H7 (cell line): ENCODE data around the gene CAPN2. TPM values are rescaled to one million over a fixed set of nuclear protein-coding genes. Genes with fewer than 3 reads are reported as not detected.
A peak's percentile ranks its signal among the peaks of the same experiment; 100 is the strongest.
"Not testable (repeated sequence)": the region's sequence is repeated elsewhere in the genome, so short reads cannot be mapped to it uniquely, and the experiment has no call there.

Experiments
- DNase-seq: peaks from one replicate; pipeline ENCODE4 v3.0.0; 2012
- H3K27me3 ChIP-seq: 2 replicates; pipeline ENCODE4 v1.6.0; 2011; ENCODE audit warnings: mild to moderate bottlenecking, low read length; ENCODE audit not compliant: control insufficient read depth, insufficient read depth
- H3K36me3 ChIP-seq: replicated peaks from 2 replicates; pipeline ENCODE4 v1.5.1; 2011; ENCODE audit warnings: low read length; ENCODE audit not compliant: control insufficient read depth, insufficient read depth
- H3K4me3 ChIP-seq: 2 replicates; pipeline ENCODE4 v1.5.1; 2011; ENCODE audit warnings: low read depth, mild to moderate bottlenecking, control low read depth, low read length, moderate library complexity; ENCODE audit not compliant: insufficient read depth
- total RNA-seq: library from RNA; depleted of rRNA; stranded (reverse); fragments of >200 nt; shearing (Covaris generic); gene quantifications from 2 replicates; pipeline ENCODE4 v1.2.3, GENCODE V29; 2014

CAPN2 gene
- total RNA-seq, 1 experiment from 2014 or later: 46.8 TPM

DNA sequence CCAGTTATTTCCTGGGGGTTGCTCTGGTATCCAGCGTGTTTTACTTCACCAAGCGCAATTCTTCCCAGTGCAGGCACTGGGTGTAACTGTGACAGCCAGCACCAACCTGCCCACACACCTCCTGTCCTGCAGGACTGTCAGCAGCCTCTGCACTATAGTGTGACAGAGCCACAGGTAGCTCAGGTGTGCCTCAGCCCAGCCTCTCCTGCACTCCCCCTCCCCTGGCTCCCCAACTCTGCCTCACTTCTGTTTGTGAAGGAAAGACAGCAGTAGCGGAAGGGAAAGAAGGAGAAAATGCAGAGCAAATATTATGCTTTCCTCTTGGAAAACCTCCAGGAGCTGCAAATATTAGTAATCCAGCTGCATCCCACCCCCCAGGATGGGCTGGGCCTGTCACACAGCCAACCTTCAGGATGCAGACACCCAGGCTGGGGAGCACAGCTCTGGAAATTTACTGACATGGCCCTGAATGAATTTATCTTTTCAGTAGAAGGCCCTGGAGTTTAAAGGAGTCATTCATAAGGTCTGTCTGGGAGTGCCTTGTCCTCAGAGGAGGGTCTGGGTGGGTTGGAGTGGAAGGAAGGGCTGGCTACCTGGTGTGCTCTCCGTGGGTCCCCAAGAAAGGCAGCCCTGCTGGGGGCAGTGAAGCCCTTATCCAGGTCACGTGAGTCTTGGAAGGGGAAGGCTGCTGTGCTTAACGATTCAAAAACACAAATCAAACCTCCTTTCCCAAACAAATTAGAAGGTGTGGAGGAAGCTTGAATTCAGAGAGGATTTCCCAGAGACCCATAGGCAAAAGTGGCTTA lies 20.9 kb downstream of the CAPN2 start:
- peak; percentile 46 for DNase-seq
- H3K27me3 ChIP-seq: peaks cover 31% of the 10 kb centered on the region
- H3K36me3 ChIP-seq: no peaks in the 10 kb centered on the region; the same call in 1 of the 2 replicates
- H3K4me3 ChIP-seq: no peak overlapping the region

DNA sequence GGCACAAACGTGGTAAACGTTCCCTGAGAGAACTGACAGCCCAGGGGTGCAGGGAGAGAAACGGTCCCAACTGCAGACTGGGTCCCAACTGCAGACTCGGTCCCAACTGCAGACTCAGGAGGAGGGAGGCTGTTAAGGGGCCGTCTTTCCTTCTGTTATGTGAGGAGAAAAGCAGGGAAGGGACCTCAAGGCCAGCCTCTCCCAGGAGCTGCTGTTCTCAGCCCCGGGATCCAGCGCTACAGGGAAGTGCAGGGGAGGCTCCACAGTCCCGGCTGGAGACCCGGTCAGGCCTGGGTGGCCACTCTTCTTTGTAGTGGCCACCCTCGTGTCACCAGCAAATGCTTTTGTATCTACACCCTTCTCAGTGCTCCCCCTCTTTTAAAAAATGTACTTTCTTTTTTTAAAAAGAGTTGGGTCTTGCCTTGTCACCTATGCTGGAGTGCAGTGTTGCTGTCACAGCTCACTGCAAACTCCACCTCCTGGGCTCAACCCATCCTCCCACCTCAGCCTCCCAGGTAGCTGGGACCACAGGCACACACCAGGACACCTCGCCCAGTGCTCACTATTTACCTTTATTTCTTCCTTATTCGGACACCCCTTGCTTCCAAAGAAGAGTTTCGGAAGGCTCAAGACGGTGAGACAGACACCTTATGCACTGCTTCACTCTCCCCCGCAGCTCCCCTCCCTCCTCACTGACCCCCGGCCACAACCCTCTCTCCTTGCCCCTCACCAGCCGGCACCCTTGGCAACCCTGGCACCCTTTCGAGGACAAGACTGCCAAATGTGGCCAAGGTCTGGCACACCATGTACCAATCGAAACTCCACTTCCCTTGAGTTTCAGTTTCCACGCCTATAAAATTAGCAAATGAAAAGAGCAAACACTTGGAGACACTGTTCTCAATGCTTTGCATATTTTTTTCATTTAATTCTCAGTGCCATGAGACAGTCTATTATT lies 21.8 kb downstream of the CAPN2 start:
- Histone ChIP-seq H3K27me3 (peaks cover 21% of the 10 kb centered on the region), H3K36me3 (no peaks in the 10 kb centered on the region), H3K4me3 (no peak overlapping the region)
- DNase-seq: peak; percentile 67

GRCh38 chr1:223736638-223737037 lies 24.3 kb downstream of the CAPN2 start:
- H3K36me3 ChIP-seq, H3K4me3 ChIP-seq, DNase-seq, H3K27me3 ChIP-seq: not testable (repeated sequence)

GRCh38 chr1:223737342-223737741 lies 25.0 kb downstream of the CAPN2 start:
- peak; percentile 22 for DNase-seq
- Histone ChIP-seq H3K4me3 (no peak overlapping the region), H3K36me3 (no peaks in the 10 kb centered on the region), H3K27me3 (peaks cover 3% of the 10 kb centered on the region; the same call in 1 of the 2 replicates)

GRCh38 chr1:223738465-223739365 lies 26.4 kb downstream of the CAPN2 start:
- no peaks in the 10 kb centered on the region for H3K27me3 ChIP-seq
- H3K36me3 ChIP-seq: no peaks in the 10 kb centered on the region
- H3K4me3 ChIP-seq: no peak overlapping the region
- DNase-seq: no peak

- DNase-seq: no peak
- Histone ChIP-seq H3K4me3 (no peak overlapping the region), H3K27me3 (no peaks in the 10 kb centered on the region), H3K36me3 (no peaks in the 10 kb centered on the region)
Observed at GRCh38 chr1:223739366-223740037, 27.2 kb downstream of the CAPN2 start.

DNA sequence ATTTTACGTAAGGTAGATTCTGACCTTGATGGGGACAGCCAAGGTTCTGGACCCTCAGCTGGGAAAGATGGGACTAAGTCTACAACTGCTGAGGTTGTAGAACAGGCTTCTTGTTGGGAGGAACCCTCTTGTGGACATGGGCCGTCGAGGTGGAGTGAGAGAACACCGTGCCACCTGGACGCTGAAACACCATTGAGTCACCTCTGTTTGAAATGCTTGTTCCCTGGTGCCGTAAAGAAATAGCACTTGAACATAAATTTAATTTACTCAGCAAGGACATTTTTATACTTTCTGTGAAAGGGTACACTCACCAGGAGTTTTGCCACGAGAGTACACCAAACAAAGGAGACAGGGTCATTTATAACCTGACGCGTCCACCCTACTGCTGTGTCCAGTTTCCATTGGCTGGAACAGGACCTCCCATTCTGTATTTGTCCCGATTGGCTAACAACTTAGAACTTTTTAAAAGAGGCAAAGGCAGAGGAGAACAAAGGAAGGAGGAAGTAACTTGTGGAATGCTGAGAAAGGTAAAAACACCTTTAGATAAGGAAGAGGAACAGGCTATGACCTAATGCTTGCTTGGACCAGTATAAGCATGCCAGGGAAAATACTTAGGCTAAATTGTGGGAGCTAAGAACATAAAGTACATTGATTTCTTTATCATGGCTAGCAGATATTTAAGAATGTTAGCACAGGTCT lies 27.8 kb downstream of the CAPN2 start:
- not testable (repeated sequence) for H3K4me3 ChIP-seq, H3K27me3 ChIP-seq, DNase-seq, H3K36me3 ChIP-seq

DNA sequence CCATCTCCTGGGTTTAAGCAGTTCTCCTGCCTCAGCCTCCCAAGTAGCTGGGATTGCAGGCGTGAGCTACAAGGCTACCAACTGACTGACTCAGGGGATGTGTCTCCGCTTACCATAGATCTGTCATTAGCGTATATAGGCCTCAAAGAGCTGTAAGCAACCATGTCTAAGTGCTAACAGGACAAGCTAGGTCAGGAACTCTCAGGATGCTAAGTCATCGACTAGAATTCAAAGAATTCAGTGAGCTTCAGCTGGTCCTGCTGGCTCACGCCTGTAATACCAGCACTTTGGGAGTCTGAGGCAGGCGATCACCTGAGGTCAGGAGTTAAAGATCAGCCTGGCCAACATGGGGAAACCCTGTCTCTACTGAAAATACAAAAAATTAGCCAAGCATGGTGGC lies 29.5 kb downstream of the CAPN2 start:
- Histone ChIP-seq H3K4me3 (no peak overlapping the region), H3K36me3 (no peaks in the 10 kb centered on the region), H3K27me3 (no peaks in the 10 kb centered on the region)
- DNase-seq: peak; percentile 30

GRCh38 chr1:223742856-223743517 lies 30.6 kb downstream of the CAPN2 start:
- H3K4me3 ChIP-seq: no peak overlapping the region
- peaks cover 7% of the 10 kb centered on the region; the same call in 1 of the 2 replicates for H3K27me3 ChIP-seq
- H3K36me3 ChIP-seq: no peaks in the 10 kb centered on the region
- DNase-seq: no peak

DNA sequence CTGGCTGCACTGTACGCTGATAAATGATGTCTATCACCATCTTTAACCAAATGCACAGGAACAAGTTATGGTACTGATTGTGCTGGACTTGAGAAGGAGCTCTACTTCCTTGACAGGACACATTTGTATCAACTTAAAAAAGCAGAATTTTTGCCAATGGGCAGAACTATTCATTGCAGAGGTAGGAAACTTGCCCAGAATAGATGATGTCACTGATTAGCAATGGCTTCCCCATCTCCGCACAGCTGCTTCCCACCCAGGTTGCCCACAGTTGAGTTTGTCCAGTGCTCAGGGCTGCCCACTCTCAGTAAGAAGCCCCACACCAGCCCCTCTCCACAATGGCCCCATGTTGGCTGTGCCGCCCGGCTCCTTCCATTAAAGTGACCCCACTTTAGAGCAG lies 33.4 kb downstream of the CAPN2 start:
- DNase-seq: no peak
- Histone ChIP-seq H3K4me3 (no peak overlapping the region), H3K27me3 (peaks cover 17% of the 10 kb centered on the region), H3K36me3 (no peaks in the 10 kb centered on the region; the same call in 1 of the 2 replicates)

GRCh38 chr1:223747838-223748335 lies 35.5 kb downstream of the CAPN2 start:
- Histone ChIP-seq H3K27me3 (peaks cover 17% of the 10 kb centered on the region), H3K36me3 (no peaks in the 10 kb centered on the region; the same call in 1 of the 2 replicates), H3K4me3 (no peak overlapping the region)
- DNase-seq: no peak

DNA sequence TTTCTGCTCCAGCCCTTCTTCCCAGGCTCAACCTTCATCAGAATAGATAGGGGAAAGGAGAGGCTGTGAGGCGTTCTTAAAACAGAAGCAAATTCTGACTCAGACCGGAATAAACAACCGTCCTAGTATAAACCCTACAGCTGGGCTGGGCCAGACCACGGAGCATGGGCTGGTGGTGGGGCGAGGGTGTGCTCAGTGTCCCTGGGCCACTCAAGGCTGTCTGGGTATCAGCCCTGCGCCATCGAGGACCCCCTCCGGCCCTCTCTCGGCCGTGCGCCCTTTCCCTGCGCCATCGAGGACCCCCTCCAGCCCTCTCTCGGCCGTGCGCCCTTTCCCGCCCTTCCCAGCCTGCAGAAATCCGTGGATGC lies 36.0 kb downstream of the CAPN2 start:
- peak overlapping the region; percentile 75 for H3K4me3 ChIP-seq
- H3K27me3 ChIP-seq: peaks cover 17% of the 10 kb centered on the region
- H3K36me3 ChIP-seq: no peaks in the 10 kb centered on the region; the same call in 1 of the 2 replicates
- peak; percentile 76 for DNase-seq
